HepG2 (cell line): Measurements from ENCODE around the gene WDR54. TPM values are rescaled to one million over a fixed set of nuclear protein-coding genes. Genes with fewer than 3 reads are reported as not detected.

Source experiments
- GMEB1 ChIP-seq: sonication (generic); formaldehyde crosslinking; IDR thresholded peaks from 2 replicates; pipeline ENCODE4 v1.5.1; 2020; ENCODE audit warnings: missing genetic modification reagents, mild to moderate bottlenecking, borderline replicate concordance
- IKZF1 ChIP-seq: fragments of 450-650 bp; IDR thresholded peaks from 2 replicates; pipeline ENCODE4 v1.7.1; 2016
- NFIB ChIP-seq: sonication (generic); formaldehyde crosslinking; IDR thresholded peaks from 2 replicates; pipeline ENCODE4 v1.9.0; 2021; ENCODE audit warnings: missing genetic modification reagents, mild to moderate bottlenecking, borderline replicate concordance
- NFKB2 ChIP-seq: sonication (generic); formaldehyde crosslinking; IDR thresholded peaks from 2 replicates; pipeline ENCODE4 v1.4.0; 2020; ENCODE audit warnings: missing genetic modification reagents, borderline replicate concordance
- POLR2G ChIP-seq: fragments of 200-400 bp; formaldehyde crosslinking; IDR thresholded peaks from 2 replicates; pipeline ENCODE4 v1.6.1; 2018; ENCODE audit warnings: mild to moderate bottlenecking, low read depth, low read length, moderate library complexity
- PRDM15 ChIP-seq: sonication (generic); formaldehyde crosslinking; IDR thresholded peaks from 2 replicates; pipeline ENCODE4 v1.4.0; 2020; ENCODE audit warnings: missing genetic modification reagents
- SMARCC2 ChIP-seq: fragments of 450-650 bp; IDR thresholded peaks from 2 replicates; pipeline ENCODE4 v1.6.1; 2017; ENCODE audit warnings: antibody characterized with exemption, mild to moderate bottlenecking
- SOX5 ChIP-seq: IDR thresholded peaks from 2 replicates; pipeline ENCODE4 v1.6.1; 2016; ENCODE audit warnings: borderline replicate concordance
- SSRP1 ChIP-seq: IDR thresholded peaks from 2 replicates; pipeline ENCODE4 v1.6.1; 2016; ENCODE audit warnings: control low read depth
- ZFP1 ChIP-seq: IDR thresholded peaks from 2 replicates; pipeline ENCODE4 v1.6.1; 2016
- ZKSCAN5 ChIP-seq: sonication (generic); formaldehyde crosslinking; IDR thresholded peaks from 2 replicates; pipeline ENCODE4 v1.5.1; 2020; ENCODE audit warnings: mild to moderate bottlenecking, missing genetic modification reagents
- ZNF616 ChIP-seq: sonication (generic); formaldehyde crosslinking; IDR thresholded peaks from 2 replicates; pipeline ENCODE4 v1.5.0; 2020; ENCODE audit warnings: low read depth, mild to moderate bottlenecking, missing genetic modification reagents
- ZNF672 ChIP-seq: sonication (generic); formaldehyde crosslinking; IDR thresholded peaks from 2 replicates; pipeline ENCODE4 v1.8.1; 2022; ENCODE audit warnings: missing genetic modification reagents
- polyA plus RNA-seq, 8 experiments: library from polyadenylated mRNA; depleted of rRNA in 3 of 8; stranded (reverse) in 7 of 8; unstranded in 1 of 8; fragments of >200 nt; fragmentation: Illumina TruSeq in 4 of 8; extraction: Trizol in 4 of 8; gene quantifications; 2 replicates each; pipeline versions ENCODE4 v1.2.1 to v1.2.3, GENCODE V29; 2011 to 2016; ENCODE audit warnings: low read depth in 4 of 8, missing spikeins in 1 of 8, mixed read lengths in 1 of 8; ENCODE audit not compliant: insufficient read depth in 1 of 8
- total RNA-seq, 5 experiments: library from RNA; depleted of rRNA; stranded (reverse); fragments of >200 nt; fragmentation: Illumina TruSeq; extraction: Trizol; gene quantifications; 2 replicates each; pipeline ENCODE4 v1.2.3, GENCODE V29; 2016; ENCODE audit warnings: low read depth in 1 of 5
- TF ChIP-seq, protein P1 (sequence below): sonication (generic); formaldehyde crosslinking; IDR thresholded peaks from 2 replicates; pipeline ENCODE4 v1.4.0; 2020; ENCODE audit warnings: mild to moderate bottlenecking, missing genetic modification reagents
- TF ChIP-seq, protein P2 (sequence below): sonication (generic); formaldehyde crosslinking; IDR thresholded peaks from 2 replicates; pipeline ENCODE4 v1.9.0; 2022; ENCODE audit warnings: low read depth, missing genetic modification reagents
- TF ChIP-seq, protein P3 (sequence below), 2 experiments: IDR thresholded peaks; 2 replicates each; pipeline ENCODE4 v1.6.1; 2011 to 2012; ENCODE audit warnings: low read length in 2 of 2, borderline replicate concordance in 1 of 2, low read depth in 1 of 2, mild to moderate bottlenecking in 1 of 2, moderate library complexity in 1 of 2
- TF ChIP-seq, protein P4 (sequence below): sonication (generic); formaldehyde crosslinking; IDR thresholded peaks from 2 replicates; pipeline ENCODE4 v1.5.0; 2020; ENCODE audit warnings: missing genetic modification reagents, mild to moderate bottlenecking, borderline replicate concordance

The WDR54 gene
- total and polyA plus RNA-seq, 2 of the 13 experiments (the other 11 are each of a cell fraction or from before 2014, with no cell fraction given) = 2.0 to 17.3 TPM

DNA sequence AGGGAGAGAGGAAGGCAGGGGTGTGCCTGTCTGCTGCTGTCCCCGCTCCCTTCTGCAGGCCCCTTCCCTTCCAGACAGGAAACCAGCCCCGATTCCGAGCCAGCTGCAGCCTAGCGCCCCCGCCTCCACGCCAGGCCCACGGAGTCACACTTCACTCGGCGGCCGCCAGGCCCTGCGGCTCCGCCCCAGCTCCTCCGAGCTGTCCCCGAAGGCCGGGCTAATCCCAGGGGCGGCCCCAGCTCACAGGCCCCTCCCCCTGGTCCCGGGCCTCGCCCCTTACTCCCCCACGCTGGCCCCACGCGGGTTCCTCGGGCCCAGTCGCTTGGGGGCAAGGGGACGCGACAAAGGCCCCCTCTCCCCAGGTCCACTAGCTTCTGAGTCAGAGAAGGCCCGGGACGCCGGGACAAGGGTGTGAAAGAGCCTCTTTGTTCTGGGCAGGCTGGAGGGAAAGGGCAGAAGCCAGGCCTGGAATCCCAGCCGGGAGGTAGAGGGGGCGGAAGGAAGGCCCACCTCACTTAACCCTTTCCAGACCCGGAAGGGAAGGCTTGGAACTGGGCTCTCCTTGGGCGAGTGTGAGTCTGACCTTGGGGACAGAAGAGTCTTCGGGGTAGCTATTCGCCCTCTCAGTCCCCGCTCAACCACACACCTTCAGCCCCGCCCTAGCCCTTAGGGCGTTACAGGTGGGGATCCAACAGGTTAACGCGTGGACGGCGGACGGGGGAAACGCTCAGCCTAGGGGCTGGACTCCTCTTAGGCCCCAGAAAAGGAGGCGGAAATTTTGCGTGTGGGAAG is 19.0 kb downstream of the WDR54 start (continued):
- TF ChIP-seq SOX5 (CRISPR knock-in tag) = peak; percentile 74; the same call in 1 of the 2 replicates
- TF ChIP-seq ZFP1 (CRISPR knock-in tag) = peak; percentile 76; the same call in 1 of the 2 replicates
- TF ChIP-seq SSRP1 (CRISPR knock-in tag) = no peak
- no peak for TF ChIP-seq ZNF672 (CRISPR knock-in tag)
- TF ChIP-seq, protein P1, sequence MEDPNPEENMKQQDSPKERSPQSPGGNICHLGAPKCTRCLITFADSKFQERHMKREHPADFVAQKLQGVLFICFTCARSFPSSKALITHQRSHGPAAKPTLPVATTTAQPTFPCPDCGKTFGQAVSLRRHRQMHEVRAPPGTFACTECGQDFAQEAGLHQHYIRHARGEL = no peak; the same call in 1 of the 2 replicates
- TF ChIP-seq, protein P2, sequence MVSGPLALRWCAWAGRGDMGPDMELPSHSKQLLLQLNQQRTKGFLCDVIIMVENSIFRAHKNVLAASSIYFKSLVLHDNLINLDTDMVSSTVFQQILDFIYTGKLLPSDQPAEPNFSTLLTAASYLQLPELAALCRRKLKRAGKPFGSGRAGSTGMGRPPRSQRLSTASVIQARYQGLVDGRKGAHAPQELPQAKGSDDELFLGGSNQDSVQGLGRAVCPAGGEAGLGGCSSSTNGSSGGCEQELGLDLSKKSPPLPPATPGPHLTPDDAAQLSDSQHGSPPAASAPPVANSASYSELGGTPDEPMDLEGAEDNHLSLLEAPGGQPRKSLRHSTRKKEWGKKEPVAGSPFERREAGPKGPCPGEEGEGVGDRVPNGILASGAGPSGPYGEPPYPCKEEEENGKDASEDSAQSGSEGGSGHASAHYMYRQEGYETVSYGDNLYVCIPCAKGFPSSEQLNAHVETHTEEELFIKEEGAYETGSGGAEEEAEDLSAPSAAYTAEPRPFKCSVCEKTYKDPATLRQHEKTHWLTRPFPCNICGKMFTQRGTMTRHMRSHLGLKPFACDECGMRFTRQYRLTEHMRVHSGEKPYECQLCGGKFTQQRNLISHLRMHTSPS (CRISPR knock-in tag) = peak; percentile 70; the same call in 1 of the 2 replicates
- TF ChIP-seq ZKSCAN5 (CRISPR knock-in tag) = no peak
- TF ChIP-seq, protein P3, sequence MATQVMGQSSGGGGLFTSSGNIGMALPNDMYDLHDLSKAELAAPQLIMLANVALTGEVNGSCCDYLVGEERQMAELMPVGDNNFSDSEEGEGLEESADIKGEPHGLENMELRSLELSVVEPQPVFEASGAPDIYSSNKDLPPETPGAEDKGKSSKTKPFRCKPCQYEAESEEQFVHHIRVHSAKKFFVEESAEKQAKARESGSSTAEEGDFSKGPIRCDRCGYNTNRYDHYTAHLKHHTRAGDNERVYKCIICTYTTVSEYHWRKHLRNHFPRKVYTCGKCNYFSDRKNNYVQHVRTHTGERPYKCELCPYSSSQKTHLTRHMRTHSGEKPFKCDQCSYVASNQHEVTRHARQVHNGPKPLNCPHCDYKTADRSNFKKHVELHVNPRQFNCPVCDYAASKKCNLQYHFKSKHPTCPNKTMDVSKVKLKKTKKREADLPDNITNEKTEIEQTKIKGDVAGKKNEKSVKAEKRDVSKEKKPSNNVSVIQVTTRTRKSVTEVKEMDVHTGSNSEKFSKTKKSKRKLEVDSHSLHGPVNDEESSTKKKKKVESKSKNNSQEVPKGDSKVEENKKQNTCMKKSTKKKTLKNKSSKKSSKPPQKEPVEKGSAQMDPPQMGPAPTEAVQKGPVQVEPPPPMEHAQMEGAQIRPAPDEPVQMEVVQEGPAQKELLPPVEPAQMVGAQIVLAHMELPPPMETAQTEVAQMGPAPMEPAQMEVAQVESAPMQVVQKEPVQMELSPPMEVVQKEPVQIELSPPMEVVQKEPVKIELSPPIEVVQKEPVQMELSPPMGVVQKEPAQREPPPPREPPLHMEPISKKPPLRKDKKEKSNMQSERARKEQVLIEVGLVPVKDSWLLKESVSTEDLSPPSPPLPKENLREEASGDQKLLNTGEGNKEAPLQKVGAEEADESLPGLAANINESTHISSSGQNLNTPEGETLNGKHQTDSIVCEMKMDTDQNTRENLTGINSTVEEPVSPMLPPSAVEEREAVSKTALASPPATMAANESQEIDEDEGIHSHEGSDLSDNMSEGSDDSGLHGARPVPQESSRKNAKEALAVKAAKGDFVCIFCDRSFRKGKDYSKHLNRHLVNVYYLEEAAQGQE (IDR thresholded peaks at IDR 0.05; ENCODE audit: borderline replicate concordance in 1 of 2, low read depth in 1 of 2, low read length in 2 of 2) = peak in 1 of 2 experiments; percentile 48; a peak in 1 of 4 replicates
- TF ChIP-seq PRDM15 (CRISPR knock-in tag) = peak; percentile 94
- 0 out of 2 replicates have a peak, but pooled peaks have one; percentile 19 for TF ChIP-seq NFIB (CRISPR knock-in tag)
- no peak for TF ChIP-seq IKZF1
- TF ChIP-seq SMARCC2 = no peak
- TF ChIP-seq POLR2G = peak; percentile 89
- TF ChIP-seq NFKB2 (CRISPR knock-in tag) = peak; percentile 97
- TF ChIP-seq, protein P4, sequence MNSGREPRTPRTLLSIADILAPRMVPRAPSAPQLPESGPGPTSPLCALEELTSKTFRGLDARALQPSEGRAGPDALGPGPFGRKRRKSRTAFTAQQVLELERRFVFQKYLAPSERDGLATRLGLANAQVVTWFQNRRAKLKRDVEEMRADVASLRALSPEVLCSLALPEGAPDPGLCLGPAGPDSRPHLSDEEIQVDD (CRISPR knock-in tag) = no peak
- no peak for TF ChIP-seq ZNF616 (CRISPR knock-in tag)
- peak; percentile 68; the same call in 1 of the 2 replicates for TF ChIP-seq GMEB1 (CRISPR knock-in tag)
